ENCODE data around the gene KCND3. TPM values are rescaled to one million over a fixed set of nuclear protein-coding genes. Genes with fewer than 3 reads are reported as not detected.

The KCND3 gene
- total and polyA plus RNA-seq, 7 experiments from 2014 or later: 0.05 to 0.17 TPM; not detected in 5

DNA sequence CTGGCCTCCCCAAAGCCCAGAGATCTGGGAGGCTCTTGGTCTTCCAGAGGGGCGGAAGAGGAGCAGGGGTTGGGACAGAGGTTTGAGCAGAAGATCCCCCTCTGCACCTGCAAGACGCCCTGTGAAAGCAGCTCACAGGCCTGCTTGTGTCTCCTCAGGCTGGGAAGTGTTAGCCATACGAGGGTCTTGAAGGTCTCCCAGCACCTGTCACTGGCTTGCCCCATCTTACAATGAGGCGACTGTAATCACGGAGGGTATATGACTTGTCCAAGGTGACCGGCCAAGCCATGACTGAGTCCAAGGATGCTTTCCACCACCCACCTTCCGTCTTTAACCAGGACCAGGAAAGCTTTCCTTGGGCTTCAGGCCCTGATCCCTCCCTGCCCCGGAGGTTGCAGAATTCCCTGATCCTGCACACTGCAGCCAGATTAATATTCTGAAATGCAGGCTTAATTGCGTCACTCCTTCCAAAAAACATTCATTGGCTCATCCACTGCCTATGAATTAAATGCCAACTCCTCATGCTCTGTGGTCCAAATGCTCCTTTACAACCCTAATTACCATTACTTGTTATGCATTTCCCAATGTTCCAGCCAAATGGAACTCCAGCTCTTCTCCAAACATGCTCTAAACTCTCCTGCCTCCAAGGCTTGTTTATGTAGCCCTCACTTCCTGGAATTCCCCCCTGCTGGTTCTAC, 169.8 kb downstream of the KCND3 start:
- DNase-seq: no peak
- peaks cover 3 to 24% (median 19%) of the 10 kb centered on the region in 5 donors for H3K27me3 Mint-ChIP-seq
- no peak overlapping the region for H3K27ac ChIP-seq (ENCODE audit: low read depth, low read length)
- H3K27ac Mint-ChIP-seq: no peak overlapping the region
- H3K36me3 ChIP-seq (ENCODE audit: control insufficient read depth in 2 of 3, insufficient read depth in 3 of 3, low read length in 3 of 3): no peaks in the 10 kb centered on the region
- peaks cover 0 to 6% (median 0%) of the 10 kb centered on the region in 7 donors for H3K4me1 Mint-ChIP-seq
- no peak overlapping the region for H3K4me3 ChIP-seq (ENCODE audit: low read length)
- ChIA-PET POLR2A (no interaction called here), CTCF (interaction anchor here (0.6 kb wide), 1 partner anchor 21 kb away, joined by 7 read pairs; no protein-coding TSS in a partner anchor)
- intact Hi-C loops (cut with micrococcal nuclease): no loop called here
- H3K4me3 Mint-ChIP-seq: no peak overlapping the region
- H3K27me3 ChIP-seq (ENCODE audit: control insufficient read depth in 2 of 2, insufficient read depth in 2 of 2, low read length in 2 of 2): no peaks in the 10 kb centered on the region
- H3K9me3 Mint-ChIP-seq: peaks cover 0 to 13% (median 1%) of the 10 kb centered on the region in 11 donors
- no peak for ATAC-seq
- H3K9me3 ChIP-seq (ENCODE audit: control insufficient read depth in 2 of 3, low read length in 3 of 3): no peaks in the 10 kb centered on the region
- H3K36me3 Mint-ChIP-seq: peaks cover 0 to 6% (median 0%) of the 10 kb centered on the region in 5 donors
- H3K4me1 ChIP-seq (ENCODE audit: control insufficient read depth in 2 of 2, insufficient read depth in 2 of 2, low read length in 2 of 2): no peaks in the 10 kb centered on the region

DNA sequence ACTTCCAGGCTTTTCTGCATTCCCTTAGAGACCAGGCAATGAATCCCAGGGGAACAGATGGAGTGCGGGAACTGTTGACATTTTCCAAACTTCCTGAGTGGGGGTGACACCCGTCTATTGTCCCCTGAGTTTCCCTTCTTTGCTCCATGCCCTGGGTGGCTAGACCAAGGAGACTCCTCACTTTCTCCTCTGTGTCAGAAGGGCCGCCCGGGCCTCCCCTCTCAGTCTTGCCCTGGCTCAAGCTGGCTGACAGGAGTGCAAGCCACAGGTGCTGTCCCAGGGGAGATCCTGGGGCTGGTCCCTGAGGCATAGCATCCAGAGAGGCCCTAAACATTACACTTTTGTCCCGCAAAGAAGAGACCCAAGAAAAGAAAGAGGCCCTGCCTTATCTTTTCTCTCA, 170.9 kb downstream of the KCND3 start:
- intact Hi-C loops (cut with micrococcal nuclease): no loop called here
- CTCF ChIA-PET: no interaction called here
- POLR2A ChIA-PET: no interaction called here
- Histone ChIP-seq H3K9me3 (ENCODE audit: control insufficient read depth in 2 of 3, low read length in 3 of 3) (no peaks in the 10 kb centered on the region), H3K27ac (ENCODE audit: low read depth, low read length) (no peak overlapping the region), H3K4me3 (ENCODE audit: low read length) (no peak overlapping the region), H3K36me3 (ENCODE audit: control insufficient read depth in 2 of 3, insufficient read depth in 3 of 3, low read length in 3 of 3) (no peaks in the 10 kb centered on the region), H3K27me3 (ENCODE audit: control insufficient read depth in 2 of 2, insufficient read depth in 2 of 2, low read length in 2 of 2) (no peaks in the 10 kb centered on the region), H3K4me1 (ENCODE audit: control insufficient read depth in 2 of 2, insufficient read depth in 2 of 2, low read length in 2 of 2) (no peaks in the 10 kb centered on the region)
- Mint-ChIP-seq H3K4me1 (peaks cover 0 to 6% (median 0%) of the 10 kb centered on the region in 7 donors), H3K4me3 (no peak overlapping the region), H3K27me3 (peaks cover 0 to 22% (median 13%) of the 10 kb centered on the region in 5 donors), H3K9me3 (peaks cover 0 to under 1% (median 0%) of the 10 kb centered on the region in 11 donors), H3K36me3 (peaks cover 0 to 5% (median 0%) of the 10 kb centered on the region in 5 donors), H3K27ac (no peak overlapping the region)
- no peak for DNase-seq
- no peak for ATAC-seq

DNA sequence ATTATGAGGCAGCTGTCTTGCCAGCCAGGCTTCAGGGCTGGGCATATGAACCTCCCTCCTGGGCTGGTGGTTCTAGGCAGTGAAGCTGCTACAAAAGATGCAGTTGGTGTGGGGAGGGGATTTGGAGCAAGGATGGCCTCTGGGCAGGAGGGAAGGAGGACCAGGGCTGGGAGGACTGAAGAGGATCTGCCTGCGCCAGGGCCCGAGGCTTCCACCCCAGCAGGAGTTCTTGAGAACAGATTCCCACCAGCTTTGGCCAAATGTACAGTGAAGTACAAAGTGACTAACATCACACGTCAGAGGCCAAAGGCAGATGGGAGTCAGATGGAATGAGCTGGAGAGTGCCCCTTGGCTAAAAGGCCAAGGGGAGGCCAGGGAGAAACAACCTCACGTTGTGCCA, 171.4 kb downstream of the KCND3 start:
- Histone ChIP-seq H3K36me3 (ENCODE audit: control insufficient read depth in 2 of 3, insufficient read depth in 3 of 3, low read length in 3 of 3) (no peaks in the 10 kb centered on the region), H3K4me1 (ENCODE audit: control insufficient read depth in 2 of 2, insufficient read depth in 2 of 2, low read length in 2 of 2) (no peaks in the 10 kb centered on the region), H3K27me3 (ENCODE audit: control insufficient read depth in 2 of 2, insufficient read depth in 2 of 2, low read length in 2 of 2) (no peaks in the 10 kb centered on the region), H3K4me3 (ENCODE audit: low read length) (no peak overlapping the region), H3K27ac (ENCODE audit: low read depth, low read length) (no peak overlapping the region), H3K9me3 (ENCODE audit: control insufficient read depth in 2 of 3, low read length in 3 of 3) (no peaks in the 10 kb centered on the region)
- no peaks in the 10 kb centered on the region for H3K9me3 Mint-ChIP-seq
- ATAC-seq (no peak), DNase-seq (no peak)
- H3K4me1 Mint-ChIP-seq: peaks cover 0 to 6% (median 0%) of the 10 kb centered on the region in 7 donors
- H3K27ac Mint-ChIP-seq: no peak overlapping the region
- ChIA-PET POLR2A (no interaction called here), CTCF (no interaction called here)
- H3K36me3 Mint-ChIP-seq: peaks cover 0 to 5% (median 0%) of the 10 kb centered on the region in 5 donors
- intact Hi-C loops (cut with micrococcal nuclease): no loop called here
- H3K4me3 Mint-ChIP-seq: no peak overlapping the region
- peaks cover 0 to 18% (median 9%) of the 10 kb centered on the region in 5 donors for H3K27me3 Mint-ChIP-seq

DNA sequence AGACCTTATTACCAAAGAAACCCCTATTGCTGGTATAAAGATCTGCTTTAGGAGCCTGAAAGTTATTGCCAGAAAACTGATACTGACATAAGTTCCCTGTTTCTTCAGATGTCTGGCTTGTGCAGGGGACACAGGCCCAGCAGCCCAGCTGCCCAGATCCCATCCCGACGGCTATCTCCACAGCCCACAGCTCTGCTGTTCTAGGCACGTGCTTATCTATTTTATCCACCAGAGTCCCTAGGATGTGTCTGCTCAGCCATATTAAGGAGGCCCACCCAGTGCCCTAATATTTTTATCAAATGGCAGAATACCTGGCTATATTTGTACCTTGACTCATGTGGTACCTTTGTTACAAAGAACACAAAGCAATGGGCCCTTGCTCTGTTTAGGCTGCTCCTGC, 174.8 kb downstream of the KCND3 start:
- Mint-ChIP-seq H3K36me3 (no peaks in the 10 kb centered on the region), H3K27me3 (peaks cover 0 to 9% (median 0%) of the 10 kb centered on the region in 5 donors), H3K9me3 (no peaks in the 10 kb centered on the region), H3K4me1 (no peaks in the 10 kb centered on the region), H3K4me3 (no peak overlapping the region), H3K27ac (no peak overlapping the region)
- no peaks in the 10 kb centered on the region for H3K36me3 ChIP-seq (ENCODE audit: control insufficient read depth in 2 of 3, insufficient read depth in 3 of 3, low read length in 3 of 3)
- H3K4me3 ChIP-seq (ENCODE audit: low read length): no peak overlapping the region
- no peaks in the 10 kb centered on the region for H3K4me1 ChIP-seq (ENCODE audit: control insufficient read depth in 2 of 2, insufficient read depth in 2 of 2, low read length in 2 of 2)
- ATAC-seq: no peak
- DNase-seq: no peak
- intact Hi-C loops (cut with micrococcal nuclease): no loop called here
- no peaks in the 10 kb centered on the region for H3K27me3 ChIP-seq (ENCODE audit: control insufficient read depth in 2 of 2, insufficient read depth in 2 of 2, low read length in 2 of 2)
- POLR2A ChIA-PET: no interaction called here
- no peaks in the 10 kb centered on the region for H3K9me3 ChIP-seq (ENCODE audit: control insufficient read depth in 2 of 3, low read length in 3 of 3)
- CTCF ChIA-PET: no interaction called here
- H3K27ac ChIP-seq (ENCODE audit: low read depth, low read length): no peak overlapping the region

DNA sequence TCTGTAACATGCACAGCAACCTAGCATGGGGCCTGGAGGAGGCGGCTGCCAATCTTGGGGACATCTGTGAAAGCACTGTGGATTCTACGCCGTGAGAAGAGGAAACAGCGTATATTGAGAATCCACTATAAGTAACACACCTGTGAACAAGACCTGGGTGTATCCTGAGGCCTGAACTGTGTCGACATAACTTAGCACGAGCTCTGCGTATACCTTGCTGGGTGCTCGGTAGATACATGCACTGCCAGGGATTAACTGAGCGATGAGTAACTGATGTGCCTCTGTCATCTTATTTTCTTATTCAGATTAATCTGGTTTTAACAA, 175.2 kb downstream of the KCND3 start:
- Mint-ChIP-seq H3K9me3 (no peaks in the 10 kb centered on the region), H3K4me1 (no peaks in the 10 kb centered on the region), H3K4me3 (no peak overlapping the region), H3K27me3 (peaks cover 0 to 7% (median 0%) of the 10 kb centered on the region in 5 donors), H3K27ac (no peak overlapping the region), H3K36me3 (no peaks in the 10 kb centered on the region)
- no peaks in the 10 kb centered on the region for H3K4me1 ChIP-seq (ENCODE audit: control insufficient read depth in 2 of 2, insufficient read depth in 2 of 2, low read length in 2 of 2)
- ChIA-PET CTCF (no interaction called here), POLR2A (no interaction called here)
- ATAC-seq (no peak), DNase-seq (no peak)
- no peaks in the 10 kb centered on the region for H3K27me3 ChIP-seq (ENCODE audit: control insufficient read depth in 2 of 2, insufficient read depth in 2 of 2, low read length in 2 of 2)
- intact Hi-C loops (cut with micrococcal nuclease): no loop called here
- no peak overlapping the region for H3K4me3 ChIP-seq (ENCODE audit: low read length)
- no peaks in the 10 kb centered on the region for H3K36me3 ChIP-seq (ENCODE audit: control insufficient read depth in 2 of 3, insufficient read depth in 3 of 3, low read length in 3 of 3)
- no peak overlapping the region for H3K27ac ChIP-seq (ENCODE audit: low read depth, low read length)
- no peaks in the 10 kb centered on the region for H3K9me3 ChIP-seq (ENCODE audit: control insufficient read depth in 2 of 3, low read length in 3 of 3)

DNA sequence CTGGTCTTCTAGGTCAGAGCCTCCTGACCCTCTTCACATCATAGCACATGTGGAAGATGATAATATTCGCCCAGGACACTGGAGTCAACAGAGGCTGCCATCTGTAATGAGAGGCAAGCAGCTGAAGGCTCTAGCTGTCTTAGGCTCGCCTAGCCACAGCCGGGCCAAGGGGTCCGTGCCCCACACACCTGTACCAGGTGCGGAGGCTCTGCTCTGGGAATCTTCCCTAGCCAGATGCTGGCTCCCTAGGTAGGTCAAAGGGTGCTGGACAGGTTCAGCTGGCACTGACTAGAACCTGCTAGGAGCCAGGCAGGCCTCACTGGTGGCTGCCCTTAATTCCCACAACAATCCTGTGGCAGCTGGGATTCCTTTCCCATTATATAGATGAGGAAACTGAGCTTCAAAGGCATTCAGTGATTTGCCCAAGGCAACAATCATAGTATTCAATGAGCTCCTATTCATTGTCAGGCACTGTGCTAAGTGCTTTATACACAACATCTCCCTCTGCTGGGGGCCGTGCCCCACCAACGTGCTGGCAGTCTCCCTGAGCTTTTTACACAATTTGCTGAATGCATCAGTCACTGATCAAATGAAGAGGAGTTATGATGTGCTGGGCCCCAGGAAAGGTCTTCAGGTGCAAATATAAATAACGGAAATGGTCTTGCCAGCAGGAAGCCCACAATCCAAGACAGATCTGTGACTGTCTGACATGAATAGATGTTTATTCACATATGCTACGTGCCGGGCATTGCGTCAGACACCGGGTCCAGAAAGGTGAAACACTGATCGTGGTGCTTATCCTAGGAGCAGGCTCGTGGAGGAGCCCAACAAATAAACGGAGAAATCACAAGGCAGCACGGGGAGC, 175.8 kb downstream of the KCND3 start:
- POLR2A ChIA-PET: no interaction called here
- no peaks in the 10 kb centered on the region for H3K27me3 ChIP-seq (ENCODE audit: control insufficient read depth in 2 of 2, insufficient read depth in 2 of 2, low read length in 2 of 2)
- H3K9me3 ChIP-seq (ENCODE audit: control insufficient read depth in 2 of 3, low read length in 3 of 3): no peaks in the 10 kb centered on the region
- H3K36me3 ChIP-seq (ENCODE audit: control insufficient read depth in 2 of 3, insufficient read depth in 3 of 3, low read length in 3 of 3): no peaks in the 10 kb centered on the region
- Mint-ChIP-seq H3K27me3 (peaks cover 0 to 5% (median 4%) of the 10 kb centered on the region in 5 donors), H3K9me3 (no peaks in the 10 kb centered on the region), H3K4me1 (no peaks in the 10 kb centered on the region), H3K27ac (no peak overlapping the region), H3K36me3 (no peaks in the 10 kb centered on the region), H3K4me3 (no peak overlapping the region)
- DNase-seq: no peak
- intact Hi-C loops (cut with micrococcal nuclease): no loop called here
- no peak overlapping the region for H3K27ac ChIP-seq (ENCODE audit: low read depth, low read length)
- no peaks in the 10 kb centered on the region for H3K4me1 ChIP-seq (ENCODE audit: control insufficient read depth in 2 of 2, insufficient read depth in 2 of 2, low read length in 2 of 2)
- ATAC-seq: no peak
- H3K4me3 ChIP-seq (ENCODE audit: low read length): no peak overlapping the region
- CTCF ChIA-PET: no interaction called here

DNA sequence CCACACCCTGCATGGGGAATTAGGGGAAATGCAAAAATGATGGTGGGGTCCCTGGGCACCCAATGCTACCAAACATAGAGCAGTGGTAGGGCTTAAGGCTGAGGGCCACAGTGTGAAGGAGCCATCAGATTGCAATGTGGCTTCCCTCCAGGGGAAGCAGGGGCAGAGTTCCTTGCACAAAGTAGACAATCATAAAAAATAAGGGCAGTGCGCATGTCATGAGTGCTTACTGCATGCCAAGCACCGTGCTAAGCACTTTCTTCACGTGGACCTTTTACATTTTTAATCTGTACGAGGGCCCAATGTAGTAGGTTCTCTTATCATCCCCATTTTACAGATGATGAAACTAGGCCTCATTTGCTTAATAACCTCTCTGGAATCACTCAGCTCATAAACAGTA, 177.2 kb downstream of the KCND3 start:
- POLR2A ChIA-PET: no interaction called here
- H3K9me3 Mint-ChIP-seq: no peaks in the 10 kb centered on the region
- intact Hi-C loops (cut with micrococcal nuclease): no loop called here
- DNase-seq (no peak), ATAC-seq (no peak)
- Histone ChIP-seq H3K27ac (ENCODE audit: low read depth, low read length) (no peak overlapping the region), H3K9me3 (ENCODE audit: control insufficient read depth in 2 of 3, low read length in 3 of 3) (no peaks in the 10 kb centered on the region), H3K27me3 (ENCODE audit: control insufficient read depth in 2 of 2, insufficient read depth in 2 of 2, low read length in 2 of 2) (no peaks in the 10 kb centered on the region), H3K4me1 (ENCODE audit: control insufficient read depth in 2 of 2, insufficient read depth in 2 of 2, low read length in 2 of 2) (no peaks in the 10 kb centered on the region), H3K4me3 (ENCODE audit: low read length) (no peak overlapping the region), H3K36me3 (ENCODE audit: control insufficient read depth in 2 of 3, insufficient read depth in 3 of 3, low read length in 3 of 3) (no peaks in the 10 kb centered on the region)
- CTCF ChIA-PET: no interaction called here
- H3K4me3 Mint-ChIP-seq: no peak overlapping the region
- no peak overlapping the region for H3K27ac Mint-ChIP-seq
- H3K36me3 Mint-ChIP-seq: no peaks in the 10 kb centered on the region
- H3K27me3 Mint-ChIP-seq: peaks cover 0 to 5% (median 4%) of the 10 kb centered on the region in 5 donors
- no peaks in the 10 kb centered on the region for H3K4me1 Mint-ChIP-seq

All from naive thymus-derived CD4-positive, alpha-beta T cell (primary cell).